ENCODE results near the gene CD180.

CD180 gene

DNA sequence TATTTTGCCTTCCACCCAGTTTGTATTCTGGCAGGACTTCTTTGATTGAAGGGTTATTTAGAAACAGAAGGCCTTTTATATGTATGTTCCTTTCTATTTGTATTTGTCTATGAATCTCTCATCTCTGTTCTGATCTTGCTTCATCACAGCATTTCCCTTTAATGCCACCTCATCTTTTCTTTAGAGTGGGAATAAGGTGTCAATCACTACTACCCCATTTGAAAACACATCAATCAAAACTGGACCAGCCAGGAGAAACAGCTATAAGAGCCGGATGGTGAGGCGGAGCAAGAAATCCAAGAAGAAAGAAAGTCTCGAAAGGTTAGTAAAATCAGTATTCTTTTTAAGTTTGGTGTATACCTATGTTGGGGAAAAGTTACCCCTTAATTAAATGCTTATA lies 36.3 kb downstream of the CD180 start:
- no peak overlapping the region for H3K9ac ChIP-seq (ENCODE audit: low read length)

DNA sequence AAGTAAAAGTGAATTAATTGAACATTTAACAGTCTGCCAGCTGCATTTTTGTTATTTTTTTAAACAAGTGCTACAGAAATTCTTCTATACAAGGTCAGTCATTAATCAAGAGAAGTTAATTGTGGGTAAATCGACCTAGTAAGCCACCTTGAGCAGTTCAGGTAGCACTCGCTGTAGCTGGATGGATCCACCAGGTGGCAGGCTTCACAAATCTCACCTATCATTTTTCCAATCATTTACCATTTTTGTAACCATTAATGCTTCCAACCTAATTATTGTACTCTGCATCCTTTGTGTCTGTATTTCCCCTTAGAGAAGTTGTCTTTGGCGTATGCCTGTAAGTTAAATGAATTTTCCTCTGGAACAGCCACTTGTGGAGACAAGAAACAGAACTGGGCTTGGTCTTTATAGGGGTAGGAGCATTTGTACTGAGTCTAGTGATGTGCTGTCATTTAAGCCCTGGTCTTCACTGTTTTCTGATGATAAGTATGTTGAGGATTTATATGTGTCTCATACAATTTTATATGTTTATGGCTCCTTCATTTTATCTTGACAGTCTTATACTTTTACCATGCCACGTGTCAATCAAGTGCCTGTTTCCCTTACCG lies 39.5 kb downstream of the CD180 start:
- Histone ChIP-seq H3K4me3 (ENCODE audit: low read depth, low read length) (no peak overlapping the region), H3K27ac (ENCODE audit: low read depth, low read length) (no peak overlapping the region), H3K27me3 (ENCODE audit: control insufficient read depth, insufficient read depth, low read length) (no peaks in the 10 kb centered on the region), H3K36me3 (ENCODE audit: control insufficient read depth, insufficient read depth, low read length) (no peaks in the 10 kb centered on the region), H3K9me3 (ENCODE audit: control insufficient read depth, insufficient read depth, low read depth, low read length) (no peaks in the 10 kb centered on the region), H3K4me1 (ENCODE audit: control insufficient read depth, insufficient read depth, low read length) (no peaks in the 10 kb centered on the region), H3K9ac (ENCODE audit: low read length) (no peak overlapping the region)

More for the DNA sequence above, 36.3 kb downstream of the CD180 start:
- Histone ChIP-seq H3K36me3 (ENCODE audit: control insufficient read depth, insufficient read depth, low read length) (0 out of 2 replicates have a peak, but pooled peaks cover 8% of the 10 kb centered on the region), H3K9me3 (ENCODE audit: control insufficient read depth, insufficient read depth, low read depth, low read length) (no peaks in the 10 kb centered on the region), H3K4me1 (ENCODE audit: control insufficient read depth, insufficient read depth, low read length) (peaks cover under 1% of the 10 kb centered on the region; the same call in 1 of the 2 replicates), H3K4me3 (ENCODE audit: low read depth, low read length) (no peak overlapping the region), H3K27ac (ENCODE audit: low read depth, low read length) (no peak overlapping the region), H3K27me3 (ENCODE audit: control insufficient read depth, insufficient read depth, low read length) (no peaks in the 10 kb centered on the region)

- no peaks in the 10 kb centered on the region for H3K27me3 ChIP-seq (ENCODE audit: control insufficient read depth, insufficient read depth, low read length)
- H3K9ac ChIP-seq (ENCODE audit: low read length): no peak overlapping the region
- H3K27ac ChIP-seq (ENCODE audit: low read depth, low read length): no peak overlapping the region
- no peak overlapping the region for H3K4me3 ChIP-seq (ENCODE audit: low read depth, low read length)
- no peaks in the 10 kb centered on the region for H3K9me3 ChIP-seq (ENCODE audit: control insufficient read depth, insufficient read depth, low read depth, low read length)
- H3K4me1 ChIP-seq (ENCODE audit: control insufficient read depth, insufficient read depth, low read length): no peaks in the 10 kb centered on the region
- H3K36me3 ChIP-seq (ENCODE audit: control insufficient read depth, insufficient read depth, low read length): no peaks in the 10 kb centered on the region
These were observed 41.9 kb downstream of the CD180 start for GRCh38 chr5:67154556-67155206.

DNA sequence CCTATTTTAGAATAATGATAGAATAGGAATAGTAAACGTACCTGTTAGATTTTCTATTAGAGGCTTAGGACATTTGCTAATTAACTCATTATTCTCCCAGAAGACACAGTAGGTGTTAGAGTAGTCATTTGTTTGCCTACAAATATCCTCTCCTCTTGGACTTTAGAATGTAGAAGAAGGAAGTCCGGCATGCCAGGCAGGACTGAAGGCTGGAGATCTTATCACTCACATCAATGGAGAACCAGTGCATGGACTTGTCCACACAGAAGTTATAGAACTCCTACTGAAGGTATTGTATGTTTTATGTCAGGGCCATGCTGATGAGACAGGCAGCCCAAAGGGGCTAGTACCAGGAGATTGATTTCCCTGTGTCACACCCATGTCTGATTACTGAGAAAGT lies 43.3 kb downstream of the CD180 start:
- Histone ChIP-seq H3K4me1 (ENCODE audit: control insufficient read depth, insufficient read depth, low read length) (no peaks in the 10 kb centered on the region), H3K27me3 (ENCODE audit: control insufficient read depth, insufficient read depth, low read length) (no peaks in the 10 kb centered on the region), H3K9me3 (ENCODE audit: control insufficient read depth, insufficient read depth, low read depth, low read length) (no peaks in the 10 kb centered on the region), H3K9ac (ENCODE audit: low read length) (no peak overlapping the region), H3K4me3 (ENCODE audit: low read depth, low read length) (no peak overlapping the region), H3K36me3 (ENCODE audit: control insufficient read depth, insufficient read depth, low read length) (no peaks in the 10 kb centered on the region), H3K27ac (ENCODE audit: low read depth, low read length) (no peak overlapping the region)

- no peak overlapping the region for H3K27ac ChIP-seq (ENCODE audit: low read depth, low read length)
- no peaks in the 10 kb centered on the region for H3K36me3 ChIP-seq (ENCODE audit: control insufficient read depth, insufficient read depth, low read length)
- no peak overlapping the region for H3K4me3 ChIP-seq (ENCODE audit: low read depth, low read length)
- H3K9ac ChIP-seq (ENCODE audit: low read length): no peak overlapping the region
- no peaks in the 10 kb centered on the region for H3K9me3 ChIP-seq (ENCODE audit: control insufficient read depth, insufficient read depth, low read depth, low read length)
- H3K4me1 ChIP-seq (ENCODE audit: control insufficient read depth, insufficient read depth, low read length): no peaks in the 10 kb centered on the region
- H3K27me3 ChIP-seq (ENCODE audit: control insufficient read depth, insufficient read depth, low read length): no peaks in the 10 kb centered on the region
These were observed 44.2 kb downstream of the CD180 start for GRCh38 chr5:67152400-67152799.

- Histone ChIP-seq H3K9me3 (ENCODE audit: control insufficient read depth, insufficient read depth, low read depth, low read length) (no peaks in the 10 kb centered on the region), H3K9ac (ENCODE audit: low read length) (no peak overlapping the region), H3K27ac (ENCODE audit: low read depth, low read length) (no peak overlapping the region), H3K27me3 (ENCODE audit: control insufficient read depth, insufficient read depth, low read length) (no peaks in the 10 kb centered on the region), H3K4me1 (ENCODE audit: control insufficient read depth, insufficient read depth, low read length) (no peaks in the 10 kb centered on the region), H3K36me3 (ENCODE audit: control insufficient read depth, insufficient read depth, low read length) (peaks cover 7% of the 10 kb centered on the region; the same call in 1 of the 2 replicates), H3K4me3 (ENCODE audit: low read depth, low read length) (no peak overlapping the region)
These were observed 46.6 kb downstream of the CD180 start for GRCh38 chr5:67149951-67150523.

DNA sequence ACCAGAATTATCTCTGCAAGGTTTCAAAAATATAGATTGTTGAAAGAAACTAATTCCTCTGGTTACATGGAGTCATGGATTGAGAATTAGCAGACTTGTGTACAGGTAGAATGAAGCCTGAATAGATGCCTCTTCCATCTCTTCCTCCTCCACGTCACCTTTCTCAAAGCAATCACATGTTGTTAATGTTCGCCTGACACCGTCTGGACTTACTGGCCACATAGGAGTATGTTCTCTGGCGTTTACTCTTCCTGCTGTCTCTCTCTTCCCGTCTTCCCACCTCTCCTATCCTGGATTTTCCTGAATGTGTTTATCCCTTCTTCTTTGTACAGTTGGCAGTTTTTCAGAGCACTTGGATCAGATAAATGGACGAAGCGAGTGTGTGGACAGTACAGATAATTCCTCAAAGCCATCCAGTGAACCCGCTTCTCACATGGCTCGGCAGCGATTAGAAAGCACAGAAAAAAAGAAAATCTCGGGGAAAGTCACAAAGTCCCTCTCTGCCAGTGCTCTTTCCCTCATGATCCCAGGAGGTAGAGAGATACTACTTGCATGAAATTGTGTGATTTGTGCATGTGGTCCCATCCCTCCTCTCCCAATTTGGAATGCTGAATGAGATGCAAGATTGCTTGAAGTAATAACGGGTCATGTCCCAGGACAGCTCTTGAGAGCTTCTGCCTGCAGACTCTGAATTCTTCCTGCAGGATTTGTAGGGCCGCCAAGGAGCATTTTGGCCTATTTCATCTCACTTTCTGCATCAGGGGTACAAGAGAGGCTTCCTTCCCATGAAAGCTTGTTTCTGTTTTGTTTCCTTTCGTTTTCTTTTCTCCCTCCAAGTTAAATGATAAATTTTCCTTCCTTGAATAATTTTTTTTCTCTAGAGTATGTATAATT lies 47.3 kb downstream of the CD180 start:
- Histone ChIP-seq H3K4me1 (ENCODE audit: control insufficient read depth, insufficient read depth, low read length) (no peaks in the 10 kb centered on the region), H3K9me3 (ENCODE audit: control insufficient read depth, insufficient read depth, low read depth, low read length) (no peaks in the 10 kb centered on the region), H3K4me3 (ENCODE audit: low read depth, low read length) (no peak overlapping the region), H3K36me3 (ENCODE audit: control insufficient read depth, insufficient read depth, low read length) (peaks cover 12% of the 10 kb centered on the region; the same call in 1 of the 2 replicates), H3K9ac (ENCODE audit: low read length) (no peak overlapping the region), H3K27me3 (ENCODE audit: control insufficient read depth, insufficient read depth, low read length) (no peaks in the 10 kb centered on the region), H3K27ac (ENCODE audit: low read depth, low read length) (no peak overlapping the region)

GRCh38 chr5:67147760-67148159 lies 48.8 kb downstream of the CD180 start:
- no peaks in the 10 kb centered on the region for H3K9me3 ChIP-seq (ENCODE audit: control insufficient read depth, insufficient read depth, low read depth, low read length)
- H3K36me3 ChIP-seq (ENCODE audit: control insufficient read depth, insufficient read depth, low read length): peaks cover 12% of the 10 kb centered on the region; the same call in 1 of the 2 replicates
- H3K27me3 ChIP-seq (ENCODE audit: control insufficient read depth, insufficient read depth, low read length): no peaks in the 10 kb centered on the region
- H3K27ac ChIP-seq (ENCODE audit: low read depth, low read length): no peak overlapping the region
- no peak overlapping the region for H3K4me3 ChIP-seq (ENCODE audit: low read depth, low read length)
- H3K9ac ChIP-seq (ENCODE audit: low read length): no peak overlapping the region
- H3K4me1 ChIP-seq (ENCODE audit: control insufficient read depth, insufficient read depth, low read length): no peaks in the 10 kb centered on the region

DNA sequence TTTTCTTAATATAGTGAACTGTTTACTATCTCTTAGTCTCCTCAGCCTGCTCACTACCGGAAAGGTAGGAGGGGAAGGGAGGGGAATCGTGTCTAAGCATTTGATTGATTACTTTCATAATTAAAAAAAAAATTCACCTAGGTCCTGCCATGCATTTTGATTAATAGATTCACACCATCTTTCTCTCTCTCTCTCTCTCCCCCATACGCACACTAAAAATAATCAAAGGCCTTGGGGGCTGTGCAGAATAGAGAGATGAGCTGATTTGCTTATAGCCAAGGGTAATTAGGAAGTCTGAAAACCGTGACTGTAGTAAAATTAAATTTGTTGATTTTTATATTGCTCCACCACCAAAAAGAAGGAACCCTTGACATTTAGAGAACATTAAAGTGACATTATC lies 49.6 kb downstream of the CD180 start:
- H3K36me3 ChIP-seq (ENCODE audit: control insufficient read depth, insufficient read depth, low read length): peaks cover 12% of the 10 kb centered on the region; the same call in 1 of the 2 replicates
- H3K27me3 ChIP-seq (ENCODE audit: control insufficient read depth, insufficient read depth, low read length): no peaks in the 10 kb centered on the region
- no peak overlapping the region for H3K27ac ChIP-seq (ENCODE audit: low read depth, low read length)
- no peaks in the 10 kb centered on the region for H3K4me1 ChIP-seq (ENCODE audit: control insufficient read depth, insufficient read depth, low read length)
- no peak overlapping the region for H3K4me3 ChIP-seq (ENCODE audit: low read depth, low read length)
- no peaks in the 10 kb centered on the region for H3K9me3 ChIP-seq (ENCODE audit: control insufficient read depth, insufficient read depth, low read depth, low read length)
- H3K9ac ChIP-seq (ENCODE audit: low read length): no peak overlapping the region

DNA sequence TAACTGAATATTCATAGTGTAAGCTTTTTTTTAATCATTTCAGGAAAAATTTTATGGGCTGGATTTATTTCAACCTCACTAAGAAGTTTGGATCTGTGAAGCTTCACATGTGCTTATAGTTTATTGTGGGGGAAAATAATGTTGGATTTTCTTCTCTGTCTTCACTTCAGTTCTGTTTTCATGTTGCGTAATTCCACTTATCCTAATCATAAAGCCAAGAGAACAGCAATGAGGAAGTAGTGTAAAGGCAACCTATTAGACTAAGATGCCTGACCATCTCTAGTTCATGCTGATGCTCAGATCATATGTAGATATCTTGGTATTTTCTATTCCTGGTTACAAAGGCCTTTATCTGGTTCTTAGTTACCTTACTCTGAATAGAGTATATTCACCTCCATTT lies 50.0 kb downstream of the CD180 start:
- Histone ChIP-seq H3K27ac (ENCODE audit: low read depth, low read length) (no peak overlapping the region), H3K27me3 (ENCODE audit: control insufficient read depth, insufficient read depth, low read length) (no peaks in the 10 kb centered on the region), H3K9ac (ENCODE audit: low read length) (no peak overlapping the region), H3K4me1 (ENCODE audit: control insufficient read depth, insufficient read depth, low read length) (no peaks in the 10 kb centered on the region), H3K36me3 (ENCODE audit: control insufficient read depth, insufficient read depth, low read length) (peaks cover 12% of the 10 kb centered on the region; the same call in 1 of the 2 replicates), H3K9me3 (ENCODE audit: control insufficient read depth, insufficient read depth, low read depth, low read length) (no peaks in the 10 kb centered on the region), H3K4me3 (ENCODE audit: low read depth, low read length) (no peak overlapping the region)

Measured in HUES6 (cell line).